Colonic mucosa (tissue), 4 donors: ENCODE results near the gene LMF1. TPM values are rescaled to one million over a fixed set of nuclear protein-coding genes. Genes with fewer than 3 reads are reported as not detected.

Source experiments
- DNase-seq: peaks from one replicate; pipeline ENCODE4 v3.0.0-alpha.2; 2020
- H3K27ac ChIP-seq: fragments of 200-600 bp; one replicate; pipeline ENCODE4 v1.8.0; 2021
- H3K27me3 ChIP-seq: fragments of 200-600 bp; one replicate; pipeline ENCODE4 v1.8.0; 2021
- H3K36me3 ChIP-seq: fragments of 200-600 bp; one replicate; pipeline ENCODE4 v1.8.0; 2021
- H3K4me1 ChIP-seq: fragments of 200-600 bp; one replicate; pipeline ENCODE4 v1.8.0; 2021; ENCODE audit warnings: mild to moderate bottlenecking
- H3K4me3 ChIP-seq: fragments of 200-600 bp; one replicate; pipeline ENCODE4 v1.8.0; 2021
- H3K9ac ChIP-seq, 2 donors: one replicate each; pipeline ENCODE4 v1.7.0; 2013; ENCODE audit warnings: control low read depth in 2 of 2, low read depth in 2 of 2, low read length in 2 of 2
- H3K9me3 ChIP-seq: fragments of 200-600 bp; one replicate; pipeline ENCODE4 v1.8.0; 2021
- CTCF ChIP-seq: fragments of 200-600 bp; IDR thresholded peaks from one replicate; pipeline ENCODE4 v1.8.0; 2022; ENCODE audit warnings: antibody characterized with exemption, mild to moderate bottlenecking
- intact Hi-C: fragments of 100-400 bp; cut with DNase I; formaldehyde crosslinking; loops from one replicate; pipeline ENCODE4 v1.14.1; 2022
- total RNA-seq, 2 donors: library from RNA; stranded (reverse); fragmentation: NEBNext Ultra II Directional in 1 of 2; extraction: Animal tissue kit (Norgen Biotek cat#: 25700) in 1 of 2; gene quantifications; one replicate each; pipeline ENCODE4 v1.2.1, GENCODE V29; 2021
- donor health status: healthy.
- donor health status: DM: no; HTN: no; CAD: no.
- donor health status: DM: no; HTN: no; CAD: no.

The LMF1 gene
- total RNA-seq, 2 donors from 2014 or later: 8.4 to 12.8 TPM

- H3K27ac ChIP-seq: no peak overlapping the region
- intact Hi-C loops: no loop called here
- no peaks in the 10 kb centered on the region for H3K9me3 ChIP-seq
- H3K4me1 ChIP-seq: no peaks in the 10 kb centered on the region
- H3K27me3 ChIP-seq: no peaks in the 10 kb centered on the region
- H3K36me3 ChIP-seq: no peaks in the 10 kb centered on the region
- no peak for DNase-seq
- no peak overlapping the region for H3K4me3 ChIP-seq
- no peak for TF ChIP-seq CTCF
- H3K9ac ChIP-seq: no peak overlapping the region
Observed at GRCh38 chr16:927931-928330, 42.9 kb downstream of the LMF1 start.

DNA sequence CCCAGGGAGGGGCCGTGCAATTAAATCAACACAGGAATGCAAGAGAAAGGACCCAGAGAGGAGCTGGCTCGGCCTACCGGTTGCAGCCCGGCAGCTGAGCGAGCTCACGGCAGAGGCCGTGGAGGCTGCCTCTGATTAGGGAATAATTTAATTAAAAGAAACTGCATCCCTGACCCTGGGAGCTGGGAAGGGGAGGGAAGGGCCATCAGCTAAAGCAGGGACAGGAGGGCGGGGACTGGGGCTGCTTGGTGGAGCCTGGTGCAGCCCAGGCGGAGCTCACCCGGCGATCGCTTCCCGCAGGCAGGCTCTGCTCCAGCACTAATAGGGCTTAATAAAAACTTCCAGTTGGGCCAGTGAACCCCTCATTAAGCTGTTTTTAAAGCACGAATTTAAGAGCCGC, 43.4 kb downstream of the LMF1 start:
- no peak overlapping the region for H3K27ac ChIP-seq
- H3K9ac ChIP-seq: no peak overlapping the region
- H3K4me1 ChIP-seq: no peaks in the 10 kb centered on the region
- intact Hi-C loops: no loop called here
- no peak for TF ChIP-seq CTCF
- H3K4me3 ChIP-seq: no peak overlapping the region
- H3K27me3 ChIP-seq: no peaks in the 10 kb centered on the region
- H3K36me3 ChIP-seq: no peaks in the 10 kb centered on the region
- DNase-seq: no peak
- H3K9me3 ChIP-seq: no peaks in the 10 kb centered on the region

GRCh38 chr16:926715-927114, 44.1 kb downstream of the LMF1 start:
- no peak overlapping the region for H3K9ac ChIP-seq
- H3K27ac ChIP-seq: no peak overlapping the region
- H3K4me3 ChIP-seq: no peak overlapping the region
- H3K9me3 ChIP-seq: no peaks in the 10 kb centered on the region
- H3K27me3 ChIP-seq: no peaks in the 10 kb centered on the region
- intact Hi-C loops: no loop called here
- no peaks in the 10 kb centered on the region for H3K36me3 ChIP-seq
- DNase-seq: no peak
- no peaks in the 10 kb centered on the region for H3K4me1 ChIP-seq
- no peak for TF ChIP-seq CTCF

DNA sequence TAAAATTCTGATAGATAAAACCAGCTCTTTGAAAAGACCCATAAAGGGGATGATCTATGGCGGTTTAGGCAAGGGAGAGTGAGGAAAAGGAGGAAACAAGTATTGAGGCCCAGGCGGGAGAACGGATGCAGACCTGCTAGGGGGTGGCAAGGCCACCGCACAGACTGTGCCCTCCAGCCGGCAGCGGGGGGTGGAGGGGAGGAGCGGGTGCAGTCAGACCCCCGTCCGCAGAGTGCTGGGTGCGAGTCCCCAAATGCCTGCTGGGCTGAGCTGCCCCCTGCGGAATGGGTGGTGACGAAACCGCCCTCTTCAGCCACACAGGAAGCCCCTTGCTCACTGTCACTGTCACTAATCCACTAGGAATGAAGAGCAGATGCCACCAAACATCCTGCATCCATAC, 46.0 kb downstream of the LMF1 start:
- Histone ChIP-seq H3K9me3 (no peaks in the 10 kb centered on the region), H3K36me3 (no peaks in the 10 kb centered on the region), H3K4me3 (no peak overlapping the region), H3K27me3 (no peaks in the 10 kb centered on the region), H3K27ac (no peak overlapping the region), H3K4me1 (no peaks in the 10 kb centered on the region), H3K9ac (no peak overlapping the region)
- TF ChIP-seq CTCF: no peak
- DNase-seq: no peak
- intact Hi-C loops: no loop called here

DNA sequence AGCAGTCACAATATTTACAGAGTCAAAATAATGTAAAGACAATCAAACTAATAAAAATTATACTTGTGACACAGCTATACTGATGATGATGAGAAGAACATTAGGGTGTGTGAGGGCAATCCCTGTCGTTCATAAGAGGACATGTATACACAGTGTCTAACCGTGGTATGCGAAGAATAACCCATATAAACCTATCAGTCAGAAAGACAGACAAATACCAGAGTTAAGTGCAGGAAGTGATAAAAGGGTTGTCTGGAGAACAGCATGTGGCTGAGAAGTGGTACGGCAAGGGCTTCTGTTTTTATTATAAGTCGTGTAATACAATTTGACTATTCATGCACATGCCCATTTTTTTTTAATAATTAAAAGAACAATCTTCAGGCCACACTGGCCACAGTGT, 46.7 kb downstream of the LMF1 start:
- Histone ChIP-seq H3K4me3 (no peak overlapping the region), H3K9ac (no peak overlapping the region), H3K9me3 (no peaks in the 10 kb centered on the region), H3K36me3 (no peaks in the 10 kb centered on the region), H3K4me1 (no peaks in the 10 kb centered on the region), H3K27me3 (no peaks in the 10 kb centered on the region), H3K27ac (no peak overlapping the region)
- no peak for TF ChIP-seq CTCF
- no peak for DNase-seq
- intact Hi-C loops: no loop called here

- TF ChIP-seq CTCF: no peak
- Histone ChIP-seq H3K27ac (no peak overlapping the region), H3K9me3 (no peaks in the 10 kb centered on the region), H3K36me3 (no peaks in the 10 kb centered on the region), H3K9ac (no peak overlapping the region), H3K4me3 (no peak overlapping the region), H3K4me1 (no peaks in the 10 kb centered on the region), H3K27me3 (no peaks in the 10 kb centered on the region)
- no peak for DNase-seq
- intact Hi-C loops: no loop called here
Observed at GRCh38 chr16:923184-923583, 47.6 kb downstream of the LMF1 start.
